ENCODE measurements around the gene MARCHF2.

MARCHF2 gene

DNA sequence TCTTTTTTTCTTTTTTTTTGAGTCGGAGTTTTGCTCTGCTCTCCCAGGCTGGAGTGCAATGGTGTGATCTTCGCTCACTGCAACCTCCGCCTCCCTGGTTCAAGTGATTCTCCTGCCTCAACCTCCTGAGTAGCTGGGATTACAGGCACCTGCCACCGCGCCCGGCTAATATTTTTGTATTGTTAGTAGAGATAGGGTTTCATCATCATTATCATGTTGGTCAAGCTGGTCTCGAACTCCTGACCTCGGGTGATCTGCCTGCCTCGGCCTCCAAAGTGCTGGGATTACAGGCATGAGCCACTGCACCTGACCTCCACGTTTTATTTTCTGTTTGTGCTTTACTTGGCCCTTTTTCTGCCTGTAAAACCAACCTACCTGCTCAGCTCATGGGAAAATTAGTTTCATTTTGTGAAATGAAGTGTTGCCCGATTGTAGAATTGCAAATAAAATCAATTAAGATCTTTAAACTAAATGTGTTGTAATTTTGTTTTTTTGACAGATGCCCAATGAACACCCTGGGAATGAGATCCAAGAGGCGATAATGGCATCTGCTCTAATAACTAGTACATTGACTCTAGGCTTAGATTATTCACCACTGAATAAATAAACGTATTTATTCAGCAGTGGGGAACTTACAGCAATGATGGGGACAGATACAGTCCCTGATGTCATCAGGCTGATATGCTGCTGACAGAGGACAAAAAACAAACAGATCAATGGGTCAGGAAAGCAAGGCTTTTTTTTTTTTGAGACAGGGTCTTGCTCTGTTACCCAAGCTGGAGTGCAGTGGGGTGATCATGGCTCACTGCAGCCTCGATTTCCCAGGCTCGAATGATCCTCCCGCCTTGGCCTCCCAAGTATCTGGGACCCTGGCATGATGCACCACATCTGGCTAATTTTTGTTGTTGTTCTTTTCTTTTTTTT is 25.2 kb upstream of the MARCHF2 start:
- no peak for DNase-seq (ENCODE audit: low spot score)

DNA sequence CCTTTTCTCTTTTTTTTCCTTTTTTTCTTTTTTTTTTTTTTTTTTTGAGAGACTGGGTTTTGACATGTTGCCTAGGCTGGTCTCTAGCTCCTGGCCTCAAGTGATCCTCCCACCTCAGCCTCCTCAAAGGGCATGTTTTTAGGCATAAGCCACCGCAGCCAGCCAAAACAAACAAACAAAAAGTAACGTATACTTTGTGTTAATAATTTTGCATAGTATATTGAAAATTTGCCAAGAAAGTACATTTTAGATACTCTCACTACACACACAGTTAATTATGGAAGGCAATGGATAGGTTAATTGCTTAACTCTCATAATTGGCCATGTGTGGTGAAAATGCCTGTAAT is 24.5 kb upstream of the MARCHF2 start:
- DNase-seq (ENCODE audit: low spot score) = no peak

DNA sequence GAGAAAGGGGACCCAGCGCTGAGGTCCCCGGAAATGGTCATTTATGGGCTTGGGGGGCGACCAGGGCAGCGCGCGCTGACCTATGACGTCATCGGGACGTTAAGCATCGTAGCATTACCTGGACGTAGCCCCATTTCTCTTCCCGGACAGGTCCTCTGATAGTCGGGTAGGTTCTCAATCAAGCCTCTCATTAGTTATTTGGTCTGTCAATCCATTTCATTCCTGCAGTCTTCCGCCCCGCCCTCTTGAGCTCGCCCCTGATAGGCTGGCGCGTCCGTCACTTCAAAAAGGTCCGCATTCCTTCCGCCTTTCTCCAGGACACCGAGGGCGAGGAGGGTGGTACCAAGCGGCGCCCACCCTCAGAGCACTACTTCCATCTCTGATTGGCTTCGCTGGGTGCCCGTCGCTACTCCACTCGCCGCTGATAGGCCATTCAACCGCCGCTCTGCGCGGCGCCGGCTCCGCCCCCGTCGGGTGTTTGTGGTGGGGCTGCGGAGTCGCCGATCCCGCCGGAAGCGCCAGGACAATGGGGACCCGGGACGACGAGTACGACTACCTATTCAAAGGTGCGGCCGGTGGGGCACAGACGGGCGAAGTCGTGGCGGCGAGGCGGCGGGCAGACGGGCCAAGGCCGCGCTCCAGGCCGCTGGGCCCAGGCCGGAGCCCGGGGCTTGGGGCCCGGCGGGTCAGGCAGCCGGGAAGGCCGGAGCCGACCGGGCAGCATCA is 23.1 kb upstream of the MARCHF2 start, which contains the start of gene RAB11B:
TSS of gene RAB11B (plus strand) at position 470 of the 726 bp plus-strand sequence. CDS start at position 527, 57 bp downstream.
- peak; percentile 100 for DNase-seq (ENCODE audit: low spot score)

DNA sequence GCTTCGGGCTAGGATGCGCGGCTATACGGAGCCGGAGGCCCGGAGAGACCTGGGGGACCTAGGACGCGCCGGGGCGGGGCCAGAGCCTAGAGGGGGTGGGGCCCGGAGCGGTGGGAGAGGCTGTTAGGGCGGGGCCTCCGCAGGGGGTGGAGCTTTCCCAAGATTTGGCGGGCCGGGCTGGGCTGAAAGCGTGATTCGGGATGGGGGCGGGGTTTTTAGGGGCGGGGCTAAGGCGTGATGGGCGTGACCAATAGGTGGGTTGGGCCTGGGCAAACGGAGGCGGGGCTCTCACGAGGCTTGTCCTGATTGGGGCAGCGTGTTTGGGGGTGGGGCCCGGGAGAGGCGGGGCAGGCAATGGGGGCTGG is 22.5 kb upstream of the MARCHF2 start:
- peak; percentile 96 for DNase-seq (ENCODE audit: low spot score)

DNA sequence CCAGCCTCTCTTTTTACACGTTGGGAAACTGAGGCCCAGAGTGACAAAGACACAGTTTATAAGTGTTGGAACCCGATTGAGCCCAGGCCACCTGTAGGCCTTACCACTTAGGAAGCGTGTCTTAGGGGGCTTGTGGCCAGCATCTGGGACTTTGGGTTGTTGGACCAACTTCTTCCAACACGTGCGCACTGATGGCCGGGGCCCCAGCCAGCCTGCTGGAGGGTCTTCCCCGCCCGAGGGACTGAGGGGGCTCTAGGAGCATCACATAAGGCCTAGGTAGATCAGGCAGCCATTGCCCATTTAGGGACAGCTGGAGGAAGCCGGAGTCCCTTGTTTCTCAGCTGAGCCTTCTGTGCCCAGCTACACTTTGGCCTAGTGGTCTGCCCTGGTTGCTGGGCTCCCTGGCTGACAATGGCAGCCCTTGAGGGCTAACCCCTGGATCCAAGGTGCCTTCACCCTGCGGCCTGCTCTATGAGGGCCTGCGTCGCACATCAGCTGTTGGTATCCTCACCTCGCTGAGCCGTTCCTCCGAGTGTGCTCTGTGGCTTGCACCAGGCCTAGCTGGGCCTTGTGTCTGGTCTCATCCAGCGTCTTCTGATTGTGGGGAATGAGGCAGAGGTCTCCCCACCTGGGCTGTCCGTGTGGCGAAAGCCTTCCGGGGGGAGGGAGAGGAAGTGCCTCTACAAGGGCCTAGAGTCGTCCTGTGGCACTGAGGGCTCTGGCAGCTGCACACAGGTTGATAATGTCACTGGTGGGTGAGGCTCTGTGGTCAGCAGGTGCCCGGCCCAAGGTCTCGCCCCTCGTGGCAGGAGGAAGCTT is 21.7 kb upstream of the MARCHF2 start:
- DNase-seq (ENCODE audit: low spot score) = no peak

DNA sequence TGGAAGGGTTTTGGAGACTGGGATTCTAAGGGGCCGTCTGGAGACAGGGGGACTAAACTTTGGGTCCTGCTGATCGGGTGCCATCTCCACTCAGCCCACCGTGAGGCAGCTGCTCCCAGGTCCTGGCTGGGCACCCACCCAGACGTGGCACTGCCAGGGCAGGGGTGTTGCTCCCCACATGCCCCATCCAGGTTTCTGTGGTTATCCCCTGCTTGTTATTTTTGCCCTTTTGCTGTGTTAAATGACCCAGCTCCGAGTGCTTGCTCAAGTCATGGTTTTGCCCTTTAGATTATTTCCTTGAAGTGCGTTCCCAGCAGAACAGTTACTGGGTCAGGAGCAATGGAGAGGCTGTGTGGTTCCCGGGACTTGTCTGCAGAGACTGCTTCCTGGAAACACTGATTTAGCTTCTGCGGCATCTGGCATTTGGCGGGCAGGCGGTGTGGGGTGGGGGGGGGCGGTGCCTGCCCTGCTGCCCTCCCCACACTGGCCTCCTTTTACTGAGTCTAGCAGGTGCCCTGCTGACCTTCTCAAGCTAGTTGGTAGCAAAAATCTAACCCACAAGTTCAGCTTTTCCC is 21.0 kb upstream of the MARCHF2 start:
- peak; percentile 66 for DNase-seq (ENCODE audit: low spot score)

DNA sequence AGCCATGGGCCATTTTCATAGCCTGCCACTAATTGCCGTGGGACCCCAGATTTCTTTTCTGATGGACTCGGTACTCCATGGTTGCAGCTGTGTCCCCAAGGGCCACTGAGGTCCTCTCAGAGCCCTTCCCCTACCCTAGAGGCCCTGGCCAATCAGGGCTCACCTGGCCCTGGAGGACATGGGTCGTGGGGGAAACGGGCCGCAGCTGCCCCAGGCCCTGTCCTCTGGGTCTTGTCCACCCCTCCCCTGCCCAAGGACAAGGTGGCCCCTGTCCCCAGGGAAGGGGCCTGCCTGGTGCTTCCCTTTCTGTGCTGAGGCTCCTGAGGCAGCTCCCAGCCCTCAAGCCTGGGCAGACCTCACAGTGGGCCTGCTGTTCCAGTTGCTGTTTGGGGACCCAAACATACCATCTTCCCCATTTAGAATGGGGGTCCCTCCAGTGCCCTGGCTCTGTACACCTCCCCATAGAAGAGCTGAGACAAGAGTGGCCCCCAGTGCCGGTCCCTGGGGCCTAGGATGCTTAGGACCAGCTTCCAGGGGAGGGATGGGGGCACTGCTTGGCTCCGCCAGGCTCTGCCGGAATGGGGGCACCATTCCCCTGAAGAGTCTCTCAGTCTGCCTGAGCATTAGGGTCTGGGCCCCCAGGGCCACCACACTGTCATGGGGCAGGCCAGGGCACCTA is 19.8 kb upstream of the MARCHF2 start:
- DNase-seq (ENCODE audit: low spot score) = no peak

DNA sequence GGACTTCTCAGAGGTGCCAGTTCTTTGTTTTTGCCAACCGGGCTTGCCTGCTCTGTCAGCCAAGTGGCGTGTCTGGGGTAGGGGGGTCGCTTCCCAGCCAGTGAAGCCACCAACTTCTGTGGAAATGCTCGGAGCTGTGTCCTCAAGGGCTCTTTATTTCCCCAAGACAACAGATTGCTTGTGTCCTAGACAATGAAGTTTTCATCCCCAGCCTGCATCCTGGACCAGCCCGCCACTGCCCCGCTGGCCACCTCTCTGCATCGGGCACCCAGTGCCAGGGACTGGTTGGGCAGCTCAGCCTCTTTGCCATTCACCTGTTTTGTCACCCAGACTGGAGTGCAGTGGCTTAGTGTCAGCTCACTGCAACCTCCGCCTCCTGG is 19.2 kb upstream of the MARCHF2 start:
- peak; percentile 94 for DNase-seq (ENCODE audit: low spot score)

DNA sequence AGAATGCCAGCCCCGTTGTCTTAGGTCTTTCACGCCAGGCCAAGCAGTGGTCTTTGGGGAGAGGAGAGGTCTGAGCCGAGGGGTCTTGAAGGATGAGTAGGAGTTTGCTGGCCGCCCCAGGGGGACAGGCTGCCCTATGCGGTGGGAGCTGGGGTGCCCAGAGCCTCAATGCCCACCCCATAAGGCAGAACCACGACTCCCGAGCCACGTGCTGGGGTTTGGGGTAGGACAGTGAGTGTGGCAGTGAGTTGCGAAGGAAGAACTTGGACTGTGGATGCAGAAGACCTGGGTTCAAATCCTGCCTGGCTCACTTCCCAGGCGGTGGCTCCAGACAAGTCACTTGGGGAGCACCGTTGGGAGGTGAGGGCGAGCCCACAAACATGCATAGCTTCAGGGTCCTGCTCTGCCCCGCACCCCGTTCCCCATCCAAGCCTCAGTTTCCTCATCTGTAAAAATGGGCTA is 17.5 kb upstream of the MARCHF2 start:
- no peak for DNase-seq (ENCODE audit: low spot score)

DNA sequence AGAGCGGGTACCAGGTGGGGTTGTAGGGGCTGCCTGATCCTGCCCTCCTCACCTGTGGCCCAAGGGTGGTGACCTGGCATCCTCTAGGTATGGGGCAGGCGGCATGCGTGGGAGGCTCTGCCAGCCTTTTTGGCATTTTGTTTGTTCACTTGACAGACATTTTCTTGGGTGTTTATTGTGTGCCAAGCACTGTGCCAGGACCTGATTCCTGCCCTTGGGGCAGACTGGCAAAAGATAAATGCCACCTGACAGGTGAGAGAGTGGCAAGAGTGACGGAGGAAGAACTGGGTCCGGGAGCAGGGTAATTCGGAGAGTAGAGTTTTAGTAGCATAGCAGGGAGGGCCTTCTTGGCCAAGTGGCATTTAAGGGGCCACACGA is 16.9 kb upstream of the MARCHF2 start:
- DNase-seq (ENCODE audit: low spot score) = no peak

DNA sequence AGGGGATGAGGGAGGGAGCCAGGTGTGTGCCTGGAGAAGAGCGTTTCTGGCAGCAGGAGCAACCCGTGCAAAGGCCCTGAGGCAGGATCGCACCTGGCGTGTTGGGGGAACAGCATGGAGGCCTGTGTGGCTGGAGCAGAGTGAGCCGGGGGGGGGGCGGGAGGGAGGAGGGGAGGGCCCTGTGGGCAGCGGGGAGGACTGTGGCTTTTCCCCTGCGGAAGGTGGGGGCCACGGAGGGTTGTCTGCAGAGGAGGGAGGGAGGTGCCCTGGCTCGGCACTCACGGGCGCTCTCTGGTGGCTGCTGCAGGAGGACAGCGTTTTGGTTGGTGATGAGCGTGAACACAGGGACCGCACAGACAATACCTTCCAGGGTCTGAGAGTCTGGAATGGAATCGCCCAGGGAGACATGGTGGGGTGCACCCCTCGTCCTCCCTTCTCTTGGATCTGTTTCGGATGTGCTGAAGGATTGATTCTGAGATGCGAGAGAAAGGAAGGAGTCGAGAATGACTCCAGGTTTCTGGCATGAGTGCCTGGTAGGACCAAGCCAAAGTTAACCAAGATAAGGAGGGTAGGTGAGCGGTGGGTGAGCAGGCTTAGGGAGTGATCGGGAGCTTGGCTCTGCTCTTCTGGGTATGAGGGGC is 16.4 kb upstream of the MARCHF2 start:
- peak; percentile 84 for DNase-seq (ENCODE audit: low spot score)

DNA sequence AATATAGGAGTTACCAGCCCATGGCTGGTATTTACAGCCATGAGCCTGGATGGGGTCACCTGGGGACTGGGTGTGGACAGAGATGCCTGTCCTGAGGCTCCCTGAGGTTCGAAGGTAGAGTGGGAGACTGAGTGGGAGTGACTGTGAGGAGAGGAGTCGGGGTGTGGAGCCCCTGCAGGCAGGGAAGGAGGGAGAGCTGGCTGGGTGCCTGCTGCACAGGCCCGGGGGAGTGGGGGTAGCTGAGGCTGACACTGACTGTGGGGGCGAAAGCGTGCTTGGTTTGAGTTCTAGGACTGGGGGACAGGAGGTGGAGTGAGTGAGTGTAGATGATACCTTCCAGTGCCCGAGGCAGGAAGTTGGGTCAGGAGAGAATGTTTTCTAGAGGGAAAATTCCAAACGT is 15.8 kb upstream of the MARCHF2 start:
- DNase-seq (ENCODE audit: low spot score) = no peak

DNA sequence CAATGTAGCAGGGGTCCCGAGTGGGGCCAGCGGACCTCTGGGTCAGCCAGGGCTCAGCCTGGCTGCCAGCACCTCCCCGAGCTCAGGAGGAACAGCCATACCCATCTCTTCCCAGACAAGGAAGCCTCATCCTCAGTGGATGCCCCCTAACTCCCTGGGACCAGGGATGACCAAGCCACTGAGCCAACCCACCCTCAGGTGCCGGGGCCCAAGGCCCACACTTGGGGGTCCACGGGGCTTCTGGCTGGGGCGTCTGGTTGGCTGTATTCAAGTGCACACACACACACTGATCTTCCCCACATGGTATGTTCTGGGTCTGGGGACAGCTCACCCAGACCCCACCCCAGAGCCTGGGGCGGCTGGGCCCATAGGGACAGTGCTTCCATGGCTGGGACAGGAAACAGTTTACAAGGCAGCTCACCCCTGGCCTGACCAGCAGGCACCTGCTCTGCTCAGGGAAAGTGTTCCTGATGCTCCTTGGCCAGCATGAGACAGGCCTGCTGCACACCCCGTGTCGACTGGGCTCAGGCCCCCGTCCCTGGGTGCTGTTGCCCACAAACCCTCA is 15.3 kb upstream of the MARCHF2 start:
- DNase-seq (ENCODE audit: low spot score) = no peak

DNA sequence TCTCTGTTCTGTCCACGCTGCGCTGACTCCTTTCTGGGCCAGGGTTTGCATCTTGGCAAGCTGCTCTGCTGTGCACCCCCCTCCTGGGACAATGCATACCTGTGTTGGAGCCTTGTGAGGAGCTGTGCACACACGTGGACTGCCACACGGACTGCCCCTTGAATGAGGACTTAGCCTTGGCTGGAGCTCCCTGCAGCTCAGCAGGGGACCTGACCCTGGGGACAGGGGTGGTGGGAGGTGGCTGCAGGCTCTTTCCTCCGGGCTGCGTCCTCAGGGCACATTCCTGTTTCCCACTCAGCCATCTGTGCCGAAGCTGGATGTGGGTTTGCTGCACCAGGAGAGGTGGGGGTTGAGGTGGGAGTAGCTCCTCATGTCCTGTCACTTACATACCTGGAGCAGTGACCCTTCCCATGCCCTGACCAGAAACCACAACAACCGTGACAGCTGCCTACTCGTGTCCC is 14.8 kb upstream of the MARCHF2 start:
- DNase-seq (ENCODE audit: low spot score) = no peak

DNA sequence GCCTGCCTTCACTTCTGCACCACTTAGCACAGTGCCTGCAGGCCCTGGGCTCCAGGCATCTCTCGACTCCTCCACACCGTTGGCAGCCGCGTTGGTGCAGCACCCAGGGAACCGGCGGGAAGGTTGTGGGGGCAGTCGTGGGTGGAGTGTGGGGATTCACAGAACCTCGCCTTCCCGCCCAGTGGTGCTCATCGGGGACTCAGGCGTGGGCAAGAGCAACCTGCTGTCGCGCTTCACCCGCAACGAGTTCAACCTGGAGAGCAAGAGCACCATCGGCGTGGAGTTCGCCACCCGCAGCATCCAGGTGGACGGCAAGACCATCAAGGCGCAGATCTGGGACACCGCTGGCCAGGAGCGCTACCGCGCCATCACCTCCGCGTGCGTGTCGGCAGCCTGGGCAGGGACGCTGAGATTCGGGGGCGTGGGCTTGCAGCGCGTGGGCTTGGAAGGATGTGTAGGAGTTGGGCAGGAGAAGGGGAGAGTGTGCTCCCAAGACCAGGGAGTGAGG is 13.4 kb upstream of the MARCHF2 start:
- DNase-seq (ENCODE audit: low spot score) = no peak

DNA sequence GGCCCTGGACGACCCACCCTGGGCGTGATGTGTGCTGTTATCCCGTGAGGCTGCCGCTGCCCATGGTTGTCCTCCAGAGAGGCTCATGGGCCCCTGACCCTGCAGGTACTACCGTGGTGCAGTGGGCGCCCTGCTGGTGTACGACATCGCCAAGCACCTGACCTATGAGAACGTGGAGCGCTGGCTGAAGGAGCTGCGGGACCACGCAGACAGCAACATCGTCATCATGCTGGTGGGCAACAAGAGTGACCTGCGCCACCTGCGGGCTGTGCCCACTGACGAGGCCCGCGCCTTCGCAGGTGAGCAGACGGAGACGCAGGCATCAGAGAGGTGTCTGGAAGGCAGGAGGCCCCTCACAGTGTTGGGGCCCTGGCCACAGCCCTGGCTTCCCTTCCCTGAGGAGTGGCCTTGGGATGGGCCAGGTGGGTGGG is 11.1 kb upstream of the MARCHF2 start:
- no peak for DNase-seq (ENCODE audit: low spot score)

DNA sequence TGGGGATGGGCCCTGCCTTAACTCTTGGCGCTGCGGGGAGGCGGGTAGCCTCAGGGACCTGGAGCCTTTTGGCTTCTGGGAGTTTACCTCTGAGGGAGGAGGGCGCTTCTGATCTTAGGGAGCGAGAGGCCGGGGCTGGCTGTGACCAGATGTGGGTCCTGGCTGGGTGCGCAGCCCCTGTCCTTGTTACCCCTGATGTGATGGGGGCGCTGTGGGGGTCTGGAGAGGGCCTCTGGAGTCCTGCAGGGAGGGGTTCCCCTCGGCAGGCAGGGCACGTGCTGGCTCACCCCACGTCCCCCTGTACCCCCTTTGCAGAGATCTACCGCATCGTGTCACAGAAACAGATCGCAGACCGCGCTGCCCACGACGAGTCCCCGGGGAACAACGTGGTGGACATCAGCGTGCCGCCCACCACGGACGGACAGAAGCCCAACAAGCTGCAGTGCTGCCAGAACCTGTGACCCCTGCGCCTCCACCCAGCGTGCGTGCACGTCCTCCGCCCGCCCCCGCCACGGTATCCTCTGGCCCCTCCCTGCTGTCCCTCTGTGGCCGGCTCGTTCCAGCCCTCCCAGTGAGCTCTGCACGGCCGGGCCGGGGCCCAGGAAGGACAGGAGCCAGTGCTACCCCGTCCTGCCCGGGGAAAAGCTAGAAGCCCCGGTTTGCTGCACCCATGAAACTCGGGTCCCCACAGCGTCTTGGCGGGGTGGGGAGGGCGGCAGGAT is 9.8 kb upstream of the MARCHF2 start:
- DNase-seq (ENCODE audit: low spot score) = no peak

DNA sequence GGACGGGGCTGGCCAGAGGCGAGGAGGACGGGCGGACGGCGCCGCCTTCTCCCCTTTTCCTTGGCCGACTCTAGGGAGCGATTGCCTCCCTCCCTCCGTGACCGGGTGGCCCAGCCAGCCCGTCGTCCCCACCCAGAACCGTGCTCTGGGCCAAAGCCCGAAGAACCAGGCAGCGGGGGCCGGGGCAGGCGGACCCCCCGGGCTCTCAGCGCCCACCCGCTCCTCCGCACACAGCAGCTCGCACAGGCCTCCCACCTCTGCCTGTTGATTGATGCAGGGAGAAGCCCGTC is 9.3 kb upstream of the MARCHF2 start:
- no peak for DNase-seq (ENCODE audit: low spot score)

DNA sequence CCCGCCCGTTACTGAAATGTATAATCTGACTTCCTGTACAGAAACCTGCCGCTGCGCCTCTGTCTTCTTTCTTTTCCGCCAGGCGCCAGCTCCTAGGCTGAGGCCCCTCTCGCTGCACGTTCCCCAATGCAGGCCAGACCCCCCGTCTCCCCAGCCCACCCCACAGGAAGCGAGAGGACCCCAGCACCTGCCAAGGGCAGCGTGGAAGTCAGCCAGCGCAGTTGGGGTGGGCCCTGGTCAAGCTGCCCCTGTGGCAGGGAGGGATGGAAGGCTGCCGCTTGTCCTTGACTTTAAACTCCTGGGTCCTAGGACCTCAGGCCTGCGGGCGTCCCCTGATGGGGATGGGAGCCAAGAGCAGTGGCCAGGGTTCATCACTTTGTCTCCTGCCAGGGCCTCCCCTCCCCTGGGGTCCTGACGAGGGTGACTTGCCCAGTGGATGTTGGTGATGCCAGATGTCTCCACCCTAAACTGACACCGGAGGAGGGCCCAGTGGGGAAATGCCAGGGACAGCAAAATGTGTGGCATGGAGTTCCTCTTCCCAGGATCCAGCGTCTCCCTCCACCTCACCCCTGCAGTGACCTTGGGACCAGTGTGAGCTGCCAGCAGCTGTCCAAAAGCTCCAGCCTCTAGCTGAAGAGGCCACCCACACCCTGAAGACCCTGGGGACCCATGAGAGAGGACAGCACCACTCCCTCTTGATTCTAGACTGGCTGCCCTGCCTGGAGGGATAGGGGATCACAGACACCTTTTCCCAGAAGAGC is 8.5 kb upstream of the MARCHF2 start:
- no peak for DNase-seq (ENCODE audit: low spot score)
